ENCODE measurements around the gene DUSP2.

The DUSP2 gene

GRCh38 chr2:96134421-96134820 is 10.8 kb downstream of the DUSP2 start:
- Histone ChIP-seq H3K9me3 (ENCODE audit: control extremely low read depth in 1 of 5, control insufficient read depth in 4 of 5, insufficient read depth in 2 of 5, low read depth in 1 of 5, low read length in 4 of 5) (no peaks in the 10 kb centered on the region), H3K4me3 (ENCODE audit: control insufficient read depth in 1 of 7, extremely low read depth in 1 of 7, insufficient read depth in 4 of 7, low read depth in 2 of 7, low read length in 6 of 7) (no peak overlapping the region), H3K36me3 (ENCODE audit: control insufficient read depth in 4 of 4, insufficient read depth in 4 of 4, low read length in 3 of 4) (no peaks in the 10 kb centered on the region), H3K27me3 (replicated peaks in 2 of 5; ENCODE audit: control insufficient read depth in 4 of 5, insufficient read depth in 5 of 5, low read length in 4 of 5) (peaks cover 0 to 4% (median 0%) of the 10 kb centered on the region in 5 experiments), H3K27ac (ENCODE audit: insufficient read depth in 1 of 2, low read depth in 1 of 2, low read length in 2 of 2, poor library complexity in 1 of 2, severe bottlenecking in 2 of 2) (no peak overlapping the region), H3K4me1 (ENCODE audit: control extremely low read depth in 1 of 4, control insufficient read depth in 4 of 4, insufficient read depth in 4 of 4, low read length in 3 of 4) (no peaks in the 10 kb centered on the region)
- DNase-seq = no peak
- CTCF ChIA-PET = interaction anchor here (1.1 to 15.8 kb wide), 4 partner anchors 11 to 43 kb away, joined by 3 to 346 read pairs (median 4); no protein-coding TSS in a partner anchor
- POLR2A ChIA-PET = no interaction called here
- 98% methylated on average over 11 of the region's 11 CpGs for WGBS (ENCODE audit: insufficient coverage)

DNA sequence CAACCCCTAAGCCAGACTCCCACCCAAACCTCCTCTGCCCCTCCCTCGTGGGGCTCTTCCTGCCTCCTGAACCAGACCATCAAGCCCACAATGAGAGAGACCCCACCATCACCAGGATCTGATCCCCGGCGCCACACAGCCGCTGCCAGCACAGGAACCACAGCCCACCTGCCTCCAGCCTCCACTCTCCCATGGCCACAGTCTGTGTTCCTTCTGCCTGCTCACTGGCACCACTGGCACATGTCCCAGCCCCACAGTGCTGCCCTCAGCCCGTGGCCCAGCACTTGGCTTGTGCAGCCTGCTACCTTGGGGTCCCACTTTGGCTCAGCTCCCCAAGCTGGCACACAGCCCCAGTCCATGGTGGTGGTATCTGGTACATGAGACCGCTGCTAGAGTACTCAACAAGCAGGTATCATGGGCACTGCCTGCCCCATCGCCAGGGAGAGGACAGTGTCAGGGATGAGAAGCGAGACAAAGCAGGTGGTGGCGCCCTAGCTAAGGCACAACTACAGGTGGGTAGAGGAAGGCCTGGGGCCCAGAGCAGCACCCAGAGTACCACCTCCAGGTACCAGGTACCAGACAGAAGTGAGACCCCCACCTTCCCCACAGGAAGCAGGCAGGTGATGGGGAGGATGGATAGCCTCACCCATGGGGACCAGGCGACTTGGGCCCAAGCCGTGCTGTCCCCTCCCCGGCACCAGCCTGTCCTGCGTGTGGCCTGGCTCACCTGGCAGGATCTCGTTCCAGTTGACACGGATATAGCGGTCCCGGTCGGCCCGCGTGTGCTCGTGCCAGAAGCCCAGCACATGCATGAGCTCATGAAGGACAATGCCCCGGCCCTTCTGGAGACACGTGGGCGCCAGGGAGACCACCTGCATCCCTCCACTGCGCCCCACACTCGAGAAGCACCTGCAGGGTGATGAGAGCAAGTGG is 13.2 kb downstream of the DUSP2 start:
- DNase-seq = no peak
- no peaks in the 10 kb centered on the region for H3K9me3 ChIP-seq (ENCODE audit: control extremely low read depth in 1 of 5, control insufficient read depth in 4 of 5, insufficient read depth in 2 of 5, low read depth in 1 of 5, low read length in 4 of 5)
- no peak overlapping the region for H3K27ac ChIP-seq (ENCODE audit: insufficient read depth in 1 of 2, low read depth in 1 of 2, low read length in 2 of 2, poor library complexity in 1 of 2, severe bottlenecking in 2 of 2)
- H3K4me3 ChIP-seq (ENCODE audit: control insufficient read depth in 1 of 7, extremely low read depth in 1 of 7, insufficient read depth in 4 of 7, low read depth in 2 of 7, low read length in 6 of 7) = no peak overlapping the region
- peaks cover 0 to 4% (median 0%) of the 10 kb centered on the region in 5 experiments for H3K27me3 ChIP-seq (replicated peaks in 2 of 5; ENCODE audit: control insufficient read depth in 4 of 5, insufficient read depth in 5 of 5, low read length in 4 of 5)
- H3K4me1 ChIP-seq (ENCODE audit: control extremely low read depth in 1 of 4, control insufficient read depth in 4 of 4, insufficient read depth in 4 of 4, low read length in 3 of 4) = no peaks in the 10 kb centered on the region
- POLR2A ChIA-PET = no interaction called here
- 93% methylated on average over 20 of the region's 26 CpGs for WGBS (ENCODE audit: insufficient coverage)
- CTCF ChIA-PET = interaction anchor here (1.3 to 15.8 kb wide), 3 partner anchors 10 to 41 kb away, joined by 3 to 346 read pairs (median 9); partner anchors contain the start of gene ADRA2B
- H3K36me3 ChIP-seq (ENCODE audit: control insufficient read depth in 4 of 4, insufficient read depth in 4 of 4, low read length in 3 of 4) = no peaks in the 10 kb centered on the region

DNA sequence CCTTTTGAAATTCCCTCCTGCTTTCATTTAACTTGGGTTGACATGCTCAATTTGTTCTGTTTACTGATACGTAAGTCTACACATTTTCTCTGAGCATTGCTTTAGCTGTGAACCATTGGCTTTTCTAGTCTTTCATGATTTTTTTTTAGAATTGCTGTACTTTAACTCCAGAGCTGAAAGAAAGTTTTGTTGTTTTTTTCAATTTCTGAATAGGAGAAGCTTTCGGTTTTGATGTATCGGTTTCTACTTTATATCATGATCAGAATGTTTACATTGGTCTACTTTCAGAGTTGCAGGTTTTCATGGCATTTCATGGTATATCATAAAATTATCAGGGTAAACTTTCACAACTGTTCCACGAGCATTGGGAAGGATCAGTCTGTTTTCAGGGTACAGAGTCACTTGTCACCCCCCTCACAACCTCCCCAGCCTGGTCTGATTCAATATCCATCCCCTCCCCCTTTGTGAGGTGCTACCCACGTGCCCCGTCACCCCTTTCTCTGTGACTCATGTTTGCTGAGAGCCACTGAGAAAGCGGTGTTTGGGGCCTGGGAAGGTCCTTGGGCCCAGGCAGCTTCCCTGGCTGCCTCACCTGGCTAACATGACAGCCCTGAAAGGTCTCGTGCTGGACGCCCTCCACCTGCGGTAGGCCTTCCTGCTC is 14.0 kb downstream of the DUSP2 start:
- Histone ChIP-seq H3K36me3 (ENCODE audit: control insufficient read depth in 4 of 4, insufficient read depth in 4 of 4, low read length in 3 of 4) (no peaks in the 10 kb centered on the region), H3K27ac (ENCODE audit: insufficient read depth in 1 of 2, low read depth in 1 of 2, low read length in 2 of 2, poor library complexity in 1 of 2, severe bottlenecking in 2 of 2) (no peak overlapping the region), H3K9me3 (ENCODE audit: control extremely low read depth in 1 of 5, control insufficient read depth in 4 of 5, insufficient read depth in 2 of 5, low read depth in 1 of 5, low read length in 4 of 5) (no peaks in the 10 kb centered on the region), H3K4me1 (ENCODE audit: control extremely low read depth in 1 of 4, control insufficient read depth in 4 of 4, insufficient read depth in 4 of 4, low read length in 3 of 4) (no peaks in the 10 kb centered on the region), H3K4me3 (ENCODE audit: control insufficient read depth in 1 of 7, extremely low read depth in 1 of 7, insufficient read depth in 4 of 7, low read depth in 2 of 7, low read length in 6 of 7) (no peak overlapping the region), H3K27me3 (replicated peaks in 2 of 5; ENCODE audit: control insufficient read depth in 4 of 5, insufficient read depth in 5 of 5, low read length in 4 of 5) (peaks cover 0 to 4% (median 0%) of the 10 kb centered on the region in 5 experiments)
- POLR2A ChIA-PET = no interaction called here
- no peak for DNase-seq
- WGBS (ENCODE audit: insufficient coverage) = 80% methylated on average over 2 of the region's 10 CpGs
- CTCF ChIA-PET = interaction anchor here (1.3 to 15.8 kb wide), 5 partner anchors 8 to 42 kb away, joined by 3 to 346 read pairs (median 9); partner anchors contain the start of genes ADRA2B and ASTL

DNA sequence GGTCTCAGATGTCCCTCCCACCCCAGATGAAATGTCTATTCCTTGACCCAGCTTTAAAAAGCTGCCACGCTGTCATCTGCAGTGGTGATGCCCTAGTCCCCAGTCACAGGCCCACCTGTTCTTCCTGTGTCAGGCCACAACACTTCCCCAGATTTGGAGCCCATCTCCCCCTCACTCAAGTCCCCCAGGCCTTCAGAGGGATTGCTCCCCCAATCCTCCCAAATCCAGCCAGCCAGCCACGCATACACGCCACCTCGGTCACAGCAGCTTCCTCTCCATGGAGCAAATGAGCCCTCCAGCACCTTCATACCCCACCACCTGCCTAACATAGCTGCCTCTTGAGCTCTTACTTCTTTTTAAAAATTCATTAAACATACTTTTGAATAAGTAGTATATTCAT is 14.8 kb downstream of the DUSP2 start:
- no peak for DNase-seq
- peaks cover 0 to under 1% (median 0%) of the 10 kb centered on the region in 5 experiments for H3K27me3 ChIP-seq (replicated peaks in 2 of 5; ENCODE audit: control insufficient read depth in 4 of 5, insufficient read depth in 5 of 5, low read length in 4 of 5)
- CTCF ChIA-PET = interaction anchor here (0.8 to 15.8 kb wide), 6 partner anchors 9 to 43 kb away, joined by 3 to 346 read pairs (median 8); partner anchors contain the start of genes ADRA2B and ASTL
- no peaks in the 10 kb centered on the region for H3K4me1 ChIP-seq (ENCODE audit: control extremely low read depth in 1 of 4, control insufficient read depth in 4 of 4, insufficient read depth in 4 of 4, low read length in 3 of 4)
- H3K27ac ChIP-seq (ENCODE audit: insufficient read depth in 1 of 2, low read depth in 1 of 2, low read length in 2 of 2, poor library complexity in 1 of 2, severe bottlenecking in 2 of 2) = no peak overlapping the region
- 100% methylated on average over 1 of the region's 4 CpGs for WGBS (ENCODE audit: insufficient coverage)
- H3K9me3 ChIP-seq (ENCODE audit: control extremely low read depth in 1 of 5, control insufficient read depth in 4 of 5, insufficient read depth in 2 of 5, low read depth in 1 of 5, low read length in 4 of 5) = no peaks in the 10 kb centered on the region
- POLR2A ChIA-PET = no interaction called here
- no peak overlapping the region for H3K4me3 ChIP-seq (ENCODE audit: control insufficient read depth in 1 of 7, extremely low read depth in 1 of 7, insufficient read depth in 4 of 7, low read depth in 2 of 7, low read length in 6 of 7)
- no peaks in the 10 kb centered on the region for H3K36me3 ChIP-seq (ENCODE audit: control insufficient read depth in 4 of 4, insufficient read depth in 4 of 4, low read length in 3 of 4)

DNA sequence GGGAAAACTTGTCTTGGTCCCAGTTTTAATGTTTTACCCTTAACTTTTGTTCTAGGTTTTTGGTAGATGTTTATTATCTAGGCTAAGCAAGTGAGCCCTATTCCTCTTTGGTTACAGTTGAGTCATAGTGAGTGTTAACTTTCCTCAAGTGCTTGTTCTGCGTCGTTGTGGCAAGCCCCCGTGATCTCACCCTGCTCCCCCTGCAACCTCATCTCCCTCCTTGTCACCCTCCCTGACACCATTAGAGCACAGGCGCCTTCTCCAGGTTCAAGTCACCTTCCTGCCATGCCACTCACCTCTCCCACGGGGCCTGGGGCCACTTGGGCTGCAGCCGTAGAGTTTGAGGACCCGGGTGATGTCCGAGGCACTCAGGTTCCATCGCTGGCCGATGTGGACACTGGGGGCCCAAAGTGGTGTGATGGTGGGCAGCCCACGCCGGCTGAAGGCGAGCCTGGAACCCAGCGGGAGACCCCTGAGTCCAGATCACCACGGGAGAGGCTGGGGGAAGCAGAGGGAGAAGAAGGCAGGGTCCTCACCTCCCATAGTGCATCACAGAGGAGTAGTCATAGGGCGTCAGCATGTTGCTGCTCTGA is 15.6 kb downstream of the DUSP2 start:
- no peaks in the 10 kb centered on the region for H3K4me1 ChIP-seq (ENCODE audit: control extremely low read depth in 1 of 4, control insufficient read depth in 4 of 4, insufficient read depth in 4 of 4, low read length in 3 of 4)
- H3K36me3 ChIP-seq (ENCODE audit: control insufficient read depth in 4 of 4, insufficient read depth in 4 of 4, low read length in 3 of 4) = no peaks in the 10 kb centered on the region
- DNase-seq = no peak
- 91% methylated on average over 13 of the region's 16 CpGs for WGBS (ENCODE audit: insufficient coverage)
- no peaks in the 10 kb centered on the region for H3K9me3 ChIP-seq (ENCODE audit: control extremely low read depth in 1 of 5, control insufficient read depth in 4 of 5, insufficient read depth in 2 of 5, low read depth in 1 of 5, low read length in 4 of 5)
- CTCF ChIA-PET = interaction anchor here (0.8 to 15.8 kb wide), 5 partner anchors 8 to 43 kb away, joined by 3 to 346 read pairs (median 9); partner anchors contain the start of genes ADRA2B and ASTL
- POLR2A ChIA-PET = interaction anchor here (0.7 kb wide), 1 partner anchor 48 kb away, joined by 4 read pairs; no protein-coding TSS in a partner anchor
- H3K4me3 ChIP-seq (ENCODE audit: control insufficient read depth in 1 of 7, extremely low read depth in 1 of 7, insufficient read depth in 4 of 7, low read depth in 2 of 7, low read length in 6 of 7) = no peak overlapping the region
- no peak overlapping the region for H3K27ac ChIP-seq (ENCODE audit: insufficient read depth in 1 of 2, low read depth in 1 of 2, low read length in 2 of 2, poor library complexity in 1 of 2, severe bottlenecking in 2 of 2)
- H3K27me3 ChIP-seq (replicated peaks in 2 of 5; ENCODE audit: control insufficient read depth in 4 of 5, insufficient read depth in 5 of 5, low read length in 4 of 5) = no peaks in the 10 kb centered on the region

DNA sequence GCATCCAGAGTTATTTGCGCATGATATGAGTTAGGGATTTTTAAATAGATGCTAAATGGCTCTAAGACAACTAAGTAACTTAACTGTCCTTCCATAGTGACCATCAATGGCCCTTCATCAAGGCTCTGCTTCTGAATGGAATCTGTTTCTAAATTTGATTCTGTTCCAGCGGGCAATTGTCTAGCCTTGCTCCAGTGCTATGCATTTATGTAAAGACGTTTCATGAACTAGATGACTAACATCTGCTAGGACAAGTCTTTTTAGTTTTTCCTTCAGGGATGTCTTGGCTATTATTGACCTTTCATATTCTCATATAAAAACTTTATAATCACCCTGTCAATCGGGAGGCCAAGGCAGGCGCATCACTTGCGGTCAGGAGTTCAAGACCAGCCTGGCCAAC is 16.8 kb downstream of the DUSP2 start:
- no peaks in the 10 kb centered on the region for H3K4me1 ChIP-seq (ENCODE audit: control extremely low read depth in 1 of 4, control insufficient read depth in 4 of 4, insufficient read depth in 4 of 4, low read length in 3 of 4)
- H3K27ac ChIP-seq (ENCODE audit: insufficient read depth in 1 of 2, low read depth in 1 of 2, low read length in 2 of 2, poor library complexity in 1 of 2, severe bottlenecking in 2 of 2) = no peak overlapping the region
- 100% methylated on average over 3 of the region's 6 CpGs for WGBS (ENCODE audit: insufficient coverage)
- H3K4me3 ChIP-seq (ENCODE audit: control insufficient read depth in 1 of 7, extremely low read depth in 1 of 7, insufficient read depth in 4 of 7, low read depth in 2 of 7, low read length in 6 of 7) = no peak overlapping the region
- H3K36me3 ChIP-seq (ENCODE audit: control insufficient read depth in 4 of 4, insufficient read depth in 4 of 4, low read length in 3 of 4) = no peaks in the 10 kb centered on the region
- no peaks in the 10 kb centered on the region for H3K27me3 ChIP-seq (replicated peaks in 2 of 5; ENCODE audit: control insufficient read depth in 4 of 5, insufficient read depth in 5 of 5, low read length in 4 of 5)
- POLR2A ChIA-PET = no interaction called here
- H3K9me3 ChIP-seq (ENCODE audit: control extremely low read depth in 1 of 5, control insufficient read depth in 4 of 5, insufficient read depth in 2 of 5, low read depth in 1 of 5, low read length in 4 of 5) = no peaks in the 10 kb centered on the region
- DNase-seq = no peak
- CTCF ChIA-PET = interaction anchor here (0.8 kb wide), 1 partner anchor 10 kb away, joined by 4 read pairs; no protein-coding TSS in a partner anchor
